ENCODE measurements around the gene SUN5.

Gene SUN5

GRCh38 chr20:32991792-32992641 lies 12.2 kb downstream of the SUN5 start:
- DNase-seq, result no peak

GRCh38 chr20:32991383-32991782 lies 12.8 kb downstream of the SUN5 start:
- no peak for DNase-seq

- DNase-seq, result no peak
Observed at GRCh38 chr20:32990426-32990825, 13.8 kb downstream of the SUN5 start.

- DNase-seq, result no peak
Observed at GRCh38 chr20:32989507-32990283, 14.5 kb downstream of the SUN5 start.

GRCh38 chr20:32988008-32988407 lies 16.2 kb downstream of the SUN5 start:
- no peak for DNase-seq

- no peak for DNase-seq
Observed at GRCh38 chr20:32987044-32987825, 17.0 kb downstream of the SUN5 start.

GRCh38 chr20:32986331-32986966 lies 17.8 kb downstream of the SUN5 start:
- no peak for DNase-seq

GRCh38 chr20:32985596-32985995 lies 18.6 kb downstream of the SUN5 start:
- DNase-seq, result no peak

GRCh38 chr20:32984631-32985354 lies 19.4 kb downstream of the SUN5 start:
- DNase-seq, result no peak

- no peak for DNase-seq
Observed at GRCh38 chr20:32984196-32984595, 20.0 kb downstream of the SUN5 start.

- DNase-seq, result no peak
Observed at GRCh38 chr20:32983459-32984112, 20.6 kb downstream of the SUN5 start.

GRCh38 chr20:32982617-32983458 lies 21.4 kb downstream of the SUN5 start:
- DNase-seq, result no peak

- no peak for DNase-seq
Observed at GRCh38 chr20:32980990-32981389, 23.2 kb downstream of the SUN5 start.

GRCh38 chr20:32980131-32980941 lies 23.9 kb downstream of the SUN5 start:
- DNase-seq, result no peak

- no peak for DNase-seq
Observed at GRCh38 chr20:32979201-32979998, 24.8 kb downstream of the SUN5 start.

- no peak for DNase-seq
Observed at GRCh38 chr20:32978009-32978335, 26.3 kb downstream of the SUN5 start.

GRCh38 chr20:32977281-32978008 lies 26.8 kb downstream of the SUN5 start:
- no peak for DNase-seq

GRCh38 chr20:32976746-32977145 lies 27.5 kb downstream of the SUN5 start:
- no peak for DNase-seq

All from fibroblast of skin of right quadriceps (primary cell).